Activated CD4-positive, alpha-beta T cell treated with anti-CD3 and anti-CD28 coated beads, Interleukin-10, Interleukin-2, amounts not matched to agents 100 ng/mL and 50 ng/mL, durations not matched to agents 16 hours and 8 hours (primary cell): Measurements from ENCODE around the gene TRIML1.
"Not testable (repeated sequence)": the region's sequence is repeated elsewhere in the genome, so short reads cannot be mapped to it uniquely, and the experiment has no call there.

Experiments used
- DNase-seq: peaks from one replicate; pipeline ENCODE4 v3.0.0-alpha.2; 2020

Gene TRIML1

GRCh38 chr4:188158336-188158735 is 19.1 kb downstream of the TRIML1 start:
- DNase-seq = no peak

GRCh38 chr4:188159513-188160226 is 20.4 kb downstream of the TRIML1 start:
- not testable (repeated sequence) for DNase-seq

GRCh38 chr4:188160406-188160805 is 21.2 kb downstream of the TRIML1 start:
- DNase-seq = no peak

GRCh38 chr4:188161167-188161566 is 21.9 kb downstream of the TRIML1 start:
- no peak for DNase-seq

GRCh38 chr4:188162698-188163097 is 23.5 kb downstream of the TRIML1 start:
- DNase-seq = no peak

- DNase-seq = no peak
Measured at GRCh38 chr4:188168726-188169373, 29.6 kb downstream of the TRIML1 start.

- no peak for DNase-seq
Measured at GRCh38 chr4:188171551-188171950, 32.3 kb downstream of the TRIML1 start.

- DNase-seq = no peak
Measured at GRCh38 chr4:188175288-188175687, 36.0 kb downstream of the TRIML1 start.

GRCh38 chr4:188177997-188178675 is 38.9 kb downstream of the TRIML1 start:
- DNase-seq = no peak

GRCh38 chr4:188178806-188179205 is 39.6 kb downstream of the TRIML1 start:
- no peak for DNase-seq

- DNase-seq = no peak
Measured at GRCh38 chr4:188187106-188187505, 47.9 kb downstream of the TRIML1 start.

- no peak for DNase-seq
Measured at GRCh38 chr4:188190461-188190860, 51.2 kb downstream of the TRIML1 start.

- DNase-seq = no peak
Measured at GRCh38 chr4:188194421-188194820, 55.2 kb downstream of the TRIML1 start.

- DNase-seq = no peak
Measured at GRCh38 chr4:188195389-188195985, 56.2 kb downstream of the TRIML1 start.

GRCh38 chr4:188196134-188196735 is 57.0 kb downstream of the TRIML1 start:
- no peak for DNase-seq
